ENCODE results near the gene SPOUT1. TPM values are rescaled to one million over a fixed set of nuclear protein-coding genes. Genes with fewer than 3 reads are reported as not detected.

SPOUT1 gene
- polyA plus RNA-seq, 1 donor (not counting 4 experiments of a cell fraction or from before 2014, with no cell fraction given), result 22.0 TPM

DNA sequence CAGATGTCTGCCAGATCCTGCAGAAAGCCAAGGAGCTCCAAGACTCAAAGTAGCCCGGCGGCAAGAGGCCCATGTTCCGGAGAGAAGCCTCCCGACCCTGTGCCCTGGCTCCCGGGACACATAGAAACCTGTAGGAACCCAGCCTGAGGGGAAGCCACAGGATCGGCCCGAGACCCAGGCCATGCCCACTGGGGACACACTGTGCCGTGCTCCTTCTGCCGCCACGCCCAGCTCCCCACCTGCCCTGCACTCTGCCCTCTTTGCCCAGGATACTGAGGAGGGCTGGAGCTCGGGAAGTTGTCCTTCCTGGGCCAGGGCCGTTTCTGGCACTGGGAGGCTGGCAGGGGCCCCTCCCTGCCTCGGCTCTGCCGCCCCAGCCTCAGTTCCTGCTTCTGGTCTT, 21.8 kb downstream of the SPOUT1 start:
- H3K4me1 ChIP-seq (ENCODE audit: control insufficient read depth, extremely low read depth, insufficient read depth, low read length), result no peaks in the 10 kb centered on the region
- H3K36me3 ChIP-seq (ENCODE audit: control insufficient read depth in 2 of 2, extremely low read depth in 1 of 2, insufficient read depth in 2 of 2, low read length in 2 of 2), result peaks cover 10 to 27% of the 10 kb centered on the region in 2 experiments
- FAIRE-seq, result no peak

DNA sequence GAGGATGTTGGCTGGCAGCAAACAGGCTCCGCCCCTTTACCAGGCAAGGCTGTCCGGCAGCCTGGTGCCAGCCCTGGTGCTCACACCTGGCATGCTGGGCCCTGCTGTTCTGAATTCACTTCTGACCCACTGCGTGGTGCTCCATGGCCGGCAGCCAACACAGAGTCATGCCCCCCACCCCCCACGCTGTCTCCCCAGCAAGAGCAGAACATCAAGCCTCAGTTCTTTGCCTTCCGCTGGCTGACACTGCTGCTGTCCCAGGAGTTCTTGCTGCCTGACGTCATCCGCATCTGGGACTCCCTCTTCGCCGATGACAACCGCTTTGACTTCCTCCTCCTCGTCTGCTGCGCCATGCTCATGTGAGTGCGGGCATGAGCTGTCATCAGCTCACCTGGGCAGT, 23.9 kb downstream of the SPOUT1 start:
- Histone ChIP-seq H2AFZ (ENCODE audit: control insufficient read depth, low read length) (no peak overlapping the region), H3K4me1 (ENCODE audit: control insufficient read depth, extremely low read depth, insufficient read depth, low read length) (no peaks in the 10 kb centered on the region), H4K20me1 (ENCODE audit: control insufficient read depth, extremely low read depth, insufficient read depth, low read length) (no peaks in the 10 kb centered on the region), H3K4me3 (ENCODE audit: control insufficient read depth in 2 of 3, extremely low read depth in 1 of 3, insufficient read depth in 2 of 3, low read depth in 1 of 3, low read length in 3 of 3) (no peak overlapping the region), H3K27ac (ENCODE audit: control insufficient read depth, insufficient read depth, low read length) (no peak overlapping the region), H3K27me3 (ENCODE audit: control insufficient read depth, extremely low read depth, insufficient read depth, low read length) (no peaks in the 10 kb centered on the region), H3K79me2 (ENCODE audit: control insufficient read depth, insufficient read depth, low read length) (no peaks in the 10 kb centered on the region), H3K9ac (ENCODE audit: control insufficient read depth, extremely low read depth, insufficient read depth, low read length) (no peak overlapping the region), H3K36me3 (ENCODE audit: control insufficient read depth in 2 of 2, extremely low read depth in 1 of 2, insufficient read depth in 2 of 2, low read length in 2 of 2) (peaks cover 10 to 31% of the 10 kb centered on the region in 2 experiments), H3K9me3 (ENCODE audit: control insufficient read depth, low read depth, low read length) (no peaks in the 10 kb centered on the region), H3K4me2 (ENCODE audit: control insufficient read depth, extremely low read depth, insufficient read depth, low read depth, low read length) (no peak overlapping the region), H3K9me1 (ENCODE audit: control insufficient read depth, extremely low read depth, insufficient read depth, low read length) (no peaks in the 10 kb centered on the region)
- no peak for DNase-seq (ENCODE audit: low read depth, low spot score)
- dilution Hi-C loops (cut with MboI; ENCODE audit: extremely low pct_ligation_motif_present, low sequenced_read_pairs), result no loop called here
- TF ChIP-seq CTCF (optimal IDR thresholded peaks at IDR 0.05 in 1 of 3, IDR thresholded peaks at IDR 0.05 in 1 of 3, conservative IDR thresholded peaks at IDR 0.05 in 1 of 3; ENCODE audit: extremely low read depth in 1 of 3, insufficient read depth in 2 of 3, low read length in 3 of 3) (no peak), EZH2 (IDR thresholded peaks at IDR 0.05; ENCODE audit: low read length) (no peak)
- no peak for FAIRE-seq

More for the DNA sequence above, 21.8 kb downstream of the SPOUT1 start:
- Histone ChIP-seq H2AFZ (ENCODE audit: control insufficient read depth, low read length) (no peak overlapping the region), H3K9ac (ENCODE audit: control insufficient read depth, extremely low read depth, insufficient read depth, low read length) (no peak overlapping the region), H3K9me1 (ENCODE audit: control insufficient read depth, extremely low read depth, insufficient read depth, low read length) (no peaks in the 10 kb centered on the region), H3K79me2 (ENCODE audit: control insufficient read depth, insufficient read depth, low read length) (no peaks in the 10 kb centered on the region), H3K4me2 (ENCODE audit: control insufficient read depth, extremely low read depth, insufficient read depth, low read depth, low read length) (no peak overlapping the region), H3K27ac (ENCODE audit: control insufficient read depth, insufficient read depth, low read length) (no peak overlapping the region), H3K4me3 (ENCODE audit: control insufficient read depth in 2 of 3, extremely low read depth in 1 of 3, insufficient read depth in 2 of 3, low read depth in 1 of 3, low read length in 3 of 3) (no peak overlapping the region), H3K27me3 (ENCODE audit: control insufficient read depth, extremely low read depth, insufficient read depth, low read length) (no peaks in the 10 kb centered on the region), H4K20me1 (ENCODE audit: control insufficient read depth, extremely low read depth, insufficient read depth, low read length) (no peaks in the 10 kb centered on the region), H3K9me3 (ENCODE audit: control insufficient read depth, low read depth, low read length) (no peaks in the 10 kb centered on the region)
- dilution Hi-C loops (cut with MboI; ENCODE audit: extremely low pct_ligation_motif_present, low sequenced_read_pairs), result no loop called here
- TF ChIP-seq CTCF (optimal IDR thresholded peaks at IDR 0.05 in 1 of 3, IDR thresholded peaks at IDR 0.05 in 1 of 3, conservative IDR thresholded peaks at IDR 0.05 in 1 of 3; ENCODE audit: extremely low read depth in 1 of 3, insufficient read depth in 2 of 3, low read length in 3 of 3) (no peak), EZH2 (IDR thresholded peaks at IDR 0.05; ENCODE audit: low read length) (no peak)
- DNase-seq (ENCODE audit: low read depth, low spot score), result no peak

Data from keratinocyte (primary cell).